Kidney (tissue), 14 donors: Measurements from ENCODE around the gene CALCOCO2. TPM values are rescaled to one million over a fixed set of nuclear protein-coding genes. Genes with fewer than 3 reads are reported as not detected.
"Not testable (repeated sequence)": the region's sequence is repeated elsewhere in the genome, so short reads cannot be mapped to it uniquely, and the experiment has no call there.

Experiments used
- DNase-seq, 5 donors: peaks; one replicate each; pipeline ENCODE4 v3.0.0-alpha.2; 2013 to 2020
- FAIRE-seq: peaks from 2 replicates; lab custom pipeline; 2012; peaks lifted over from hg19 to GRCh38; lab: Jason Lieb, UNC
- H3K27ac ChIP-seq, 2 donors: one replicate each; pipeline ENCODE4 v1.7.0; 2013; ENCODE audit warnings: low read depth in 2 of 2, low read length in 2 of 2, inconsistent platforms in 1 of 2
- H3K27me3 ChIP-seq: one replicate; pipeline ENCODE4 v1.7.1; 2013; ENCODE audit warnings: low read length, inconsistent platforms; ENCODE audit not compliant: control insufficient read depth, insufficient read depth
- H3K36me3 ChIP-seq, 3 donors: one replicate each; pipeline versions ENCODE4 v1.7.0 to v1.7.1; 2013; ENCODE audit warnings: low read length in 3 of 3, control low read depth in 1 of 3, inconsistent platforms in 1 of 3; ENCODE audit not compliant: insufficient read depth in 3 of 3, control insufficient read depth in 2 of 3
- H3K4me1 ChIP-seq, 3 donors: one replicate each; pipeline versions ENCODE4 v1.7.0 to v1.7.1; 2013; ENCODE audit warnings: low read length in 3 of 3, inconsistent platforms in 1 of 3, low read depth in 1 of 3; ENCODE audit not compliant: control insufficient read depth in 2 of 3, insufficient read depth in 2 of 3
- H3K4me3 ChIP-seq, 3 donors: one replicate each; pipeline versions ENCODE4 v1.7.0 to v1.8.1; 2013; ENCODE audit warnings: low read length in 3 of 3, control low read depth in 1 of 3, inconsistent platforms in 1 of 3
- H3K9ac ChIP-seq, 3 donors: one replicate each; pipeline versions ENCODE4 v1.7.0 to v1.7.1; 2013; ENCODE audit warnings: low read length in 3 of 3, control low read depth in 1 of 3, inconsistent platforms in 1 of 3
- H3K9me3 ChIP-seq, 3 donors: one replicate each; pipeline versions ENCODE4 v1.7.0 to v1.7.1; 2013; ENCODE audit warnings: low read length in 3 of 3, control low read depth in 1 of 3, inconsistent platforms in 1 of 3; ENCODE audit not compliant: control insufficient read depth in 2 of 3, insufficient read depth in 1 of 3
- CTCF ChIP-seq: IDR thresholded peaks from 3 replicates; pipeline ENCODE4 v1.5.1; 2012; ENCODE audit warnings: mild to moderate bottlenecking, moderate library complexity, borderline replicate concordance; ENCODE audit not compliant: insufficient read depth; ENCODE audit errors: extremely low read depth
- intact Hi-C: fragments of 100-400 bp; cut with DNase I; formaldehyde crosslinking; loops from one replicate; pipeline ENCODE4 v1.11.1; 2022
- polyA plus RNA-seq: library from polyadenylated mRNA; stranded (reverse); fragments of 350-450 nt; fragmentation: Illumina TruSeq; extraction: RNeasy Lipid Tissue Mini Kit (QIAGEN cat#74804); gene quantifications from one replicate; pipeline ENCODE4 v1.2.3, GENCODE V29; 2014; ENCODE audit warnings: low read depth, low replicate concordance; ENCODE audit not compliant: insufficient read depth
- total RNA-seq: library from RNA; stranded (reverse); fragmentation: NEBNext Ultra II Directional; extraction: Animal tissue kit (Norgen Biotek cat#: 25700); gene quantifications from one replicate; pipeline ENCODE4 v1.2.1, GENCODE V29; 2021
- donor health status: control.
- donor health status: control.
- donor health status: control.
- donor health status: control.
- donor health status: control.
- donor health status: DM: yes; HTN: yes; CAD: no.
- donor health status: Normal renal cell carcinoma (clear cell type).

The CALCOCO2 gene
- total and polyA plus RNA-seq, 2 donors from 2014 or later: 63.6 to 157 TPM

DNA sequence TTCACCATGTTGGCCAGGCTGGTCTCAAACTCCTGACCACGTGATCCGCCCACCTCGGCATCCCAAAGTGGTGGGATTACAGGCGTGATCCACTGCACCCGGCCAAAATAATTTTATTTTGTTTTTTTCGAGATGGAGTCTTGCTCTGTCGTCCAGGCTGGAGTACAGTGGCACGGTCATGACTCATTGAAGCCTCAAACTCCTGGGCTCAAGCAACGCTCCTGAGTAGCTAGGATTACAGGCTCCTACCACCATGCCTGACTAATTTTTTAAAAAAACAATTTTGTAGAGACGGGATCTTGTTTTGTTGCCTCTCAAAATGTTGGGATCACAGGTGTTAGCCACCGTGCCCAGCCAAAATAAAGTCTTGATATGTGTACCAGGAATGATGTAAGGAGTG, 11.4 kb upstream of the CALCOCO2 start:
- Histone ChIP-seq H3K9ac (no peak overlapping the region), H3K4me1 (peaks cover 0 to 9% (median 0%) of the 10 kb centered on the region in 3 donors), H3K27me3 (peaks cover 2% of the 10 kb centered on the region), H3K27ac (no peak overlapping the region), H3K4me3 (no peak overlapping the region), H3K9me3 (no peaks in the 10 kb centered on the region), H3K36me3 (no peaks in the 10 kb centered on the region)
- TF ChIP-seq CTCF: no peak
- intact Hi-C loops: loop anchor here (5.0 kb wide), 1 partner anchor 58 kb away; no protein-coding TSS in a partner anchor
- DNase-seq (no peak), FAIRE-seq (no peak)

- H3K9ac ChIP-seq, DNase-seq, H3K4me1 ChIP-seq, H3K9me3 ChIP-seq, H3K27me3 ChIP-seq, H3K36me3 ChIP-seq, FAIRE-seq, H3K27ac ChIP-seq, H3K4me3 ChIP-seq, intact Hi-C loops: not testable (repeated sequence)
These were observed 9.9 kb upstream of the CALCOCO2 start for GRCh38 chr17:48820936-48821335.

- H3K9ac ChIP-seq: no peak overlapping the region
- H3K27me3 ChIP-seq: no peaks in the 10 kb centered on the region
- H3K36me3 ChIP-seq: no peaks in the 10 kb centered on the region
- no peak overlapping the region for H3K4me3 ChIP-seq
- H3K9me3 ChIP-seq: no peaks in the 10 kb centered on the region
- H3K4me1 ChIP-seq: no peaks in the 10 kb centered on the region
- no peak for FAIRE-seq
- no peak for TF ChIP-seq CTCF
- DNase-seq: no peak
- H3K27ac ChIP-seq: no peak overlapping the region
- intact Hi-C loops: no loop called here
These were observed 5.1 kb upstream of the CALCOCO2 start for GRCh38 chr17:48825446-48826381.

GRCh38 chr17:48831549-48831883, 681 bp downstream of the CALCOCO2 start:
- Histone ChIP-seq H3K4me1 (peaks cover 0 to 6% (median 4%) of the 10 kb centered on the region in 3 donors), H3K27me3 (no peaks in the 10 kb centered on the region), H3K9me3 (no peaks in the 10 kb centered on the region), H3K9ac (peak overlapping the region; percentile 90 to 99 (median 98)), H3K36me3 (no peaks in the 10 kb centered on the region), H3K4me3 (peak overlapping the region; percentile 91 to 99 (median 92)), H3K27ac (peak overlapping the region; percentile 94 to 98)
- FAIRE-seq: no peak
- no peak for DNase-seq
- intact Hi-C loops: no loop called here
- TF ChIP-seq CTCF: no peak
